NCI-H2107 treated with DMSO at 0.1 percent for 48 hours (cell line): ENCODE measurements around the gene IYD.

Source experiments
- DNase-seq: peaks from one replicate; lab custom pipeline; 2025; ENCODE audit not compliant: unreplicated experiment; lab: John Stamatoyannopoulos, UW

The IYD gene, protein sequence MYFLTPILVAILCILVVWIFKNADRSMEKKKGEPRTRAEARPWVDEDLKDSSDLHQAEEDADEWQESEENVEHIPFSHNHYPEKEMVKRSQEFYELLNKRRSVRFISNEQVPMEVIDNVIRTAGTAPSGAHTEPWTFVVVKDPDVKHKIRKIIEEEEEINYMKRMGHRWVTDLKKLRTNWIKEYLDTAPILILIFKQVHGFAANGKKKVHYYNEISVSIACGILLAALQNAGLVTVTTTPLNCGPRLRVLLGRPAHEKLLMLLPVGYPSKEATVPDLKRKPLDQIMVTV

DNA sequence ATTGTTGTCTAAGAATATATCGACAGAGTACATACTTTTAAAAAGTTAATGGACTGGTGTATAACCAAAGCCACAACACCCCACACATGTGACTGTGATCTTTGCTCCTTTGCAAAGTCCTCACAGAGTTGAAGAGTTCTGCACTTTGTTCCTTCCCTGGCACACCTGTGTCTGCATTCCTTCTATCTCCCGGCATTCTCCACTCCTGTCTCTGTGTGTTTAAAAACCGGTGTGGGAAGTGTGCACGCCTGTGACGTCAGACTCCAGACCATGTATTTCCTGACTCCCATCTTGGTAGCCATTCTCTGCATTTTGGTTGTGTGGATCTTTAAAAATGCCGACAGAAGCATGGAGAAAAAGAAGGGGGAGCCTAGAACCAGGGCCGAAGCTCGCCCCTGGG, at the start of gene IYD:
IYD (plus strand) TSS at position 251 of the 400 bp plus-strand sequence; CDS start at position 271, 20 bp downstream.
- no peak for DNase-seq

DNA sequence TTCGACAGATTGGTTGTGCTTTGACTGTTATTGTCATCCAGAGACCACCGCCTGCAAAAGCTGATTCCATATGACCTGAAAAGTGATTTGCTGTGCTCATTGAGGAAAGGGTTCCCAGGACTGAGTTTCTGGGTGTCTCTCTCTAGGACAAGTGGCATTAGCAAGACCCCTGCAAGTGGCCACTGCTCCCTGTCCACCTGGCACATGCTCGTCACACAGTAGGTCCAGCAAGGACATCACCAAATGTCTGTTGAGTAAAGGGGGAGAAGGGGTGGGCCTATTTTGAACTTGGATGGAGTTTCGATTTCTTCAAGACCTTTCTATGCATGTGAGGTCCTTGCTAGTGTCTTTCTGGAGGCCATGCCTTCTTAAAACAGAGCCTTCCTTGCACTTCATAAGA, 48.9 kb upstream of the IYD start:
- DNase-seq = no peak

DNA sequence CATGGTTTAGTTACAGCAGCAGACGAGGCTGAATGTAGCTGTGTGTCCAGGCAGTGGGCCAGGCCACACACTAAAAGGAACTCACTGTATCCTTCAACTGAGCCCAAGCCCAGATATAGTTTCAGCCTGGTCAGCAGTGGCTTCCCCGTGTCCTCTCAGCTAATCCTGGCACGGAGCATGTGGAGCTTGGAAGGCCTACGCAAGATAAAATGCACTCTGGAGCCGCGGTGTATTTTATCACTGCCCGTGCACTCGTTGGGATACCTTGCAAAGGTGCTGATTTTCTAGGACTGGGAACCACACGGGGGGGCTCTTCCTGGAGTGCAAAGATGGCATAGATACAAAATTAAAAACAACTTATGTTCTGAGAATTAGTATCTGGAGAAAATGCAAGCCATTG, 48.4 kb upstream of the IYD start:
- no peak for DNase-seq

DNA sequence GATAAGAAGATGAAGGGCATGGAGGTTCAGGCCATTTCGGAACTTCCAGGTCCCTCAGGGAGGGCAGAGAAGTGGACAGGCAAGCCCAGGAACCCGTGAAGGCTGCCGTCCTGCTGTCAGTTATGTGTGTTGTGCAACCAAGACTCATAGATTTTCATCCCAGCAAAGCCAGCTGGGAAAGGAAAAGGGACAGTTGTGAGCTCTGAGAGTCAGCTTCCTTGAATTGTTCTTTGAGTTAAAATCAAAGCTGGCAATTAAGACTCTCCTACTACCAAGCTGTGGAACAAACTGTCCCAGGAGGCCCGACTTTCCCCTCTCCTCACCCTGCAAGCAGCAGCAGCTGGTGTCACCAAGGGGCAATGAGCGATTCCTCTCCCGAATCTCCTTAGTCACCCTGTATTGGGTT, 46.3 kb upstream of the IYD start:
- no peak for DNase-seq

DNA sequence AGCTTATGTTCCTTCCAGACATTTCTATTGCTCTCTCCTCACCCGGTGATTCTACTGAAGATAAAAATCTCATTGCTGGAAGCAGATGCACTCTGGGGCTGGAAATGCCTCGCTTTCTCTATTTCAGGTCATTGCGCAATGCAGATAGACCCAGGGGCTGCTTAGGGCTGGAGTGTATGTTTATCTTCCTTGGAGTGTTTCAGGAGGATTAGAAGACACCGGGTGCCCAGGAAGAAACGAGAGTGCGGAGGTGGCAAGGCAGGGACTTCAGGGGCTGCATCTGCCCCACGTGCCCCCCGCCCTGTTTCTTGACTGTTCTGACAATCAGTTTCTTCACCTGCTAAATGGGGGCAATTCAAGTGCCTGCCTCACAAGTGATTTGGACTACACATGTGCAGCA, 45.6 kb upstream of the IYD start:
- no peak for DNase-seq

DNA sequence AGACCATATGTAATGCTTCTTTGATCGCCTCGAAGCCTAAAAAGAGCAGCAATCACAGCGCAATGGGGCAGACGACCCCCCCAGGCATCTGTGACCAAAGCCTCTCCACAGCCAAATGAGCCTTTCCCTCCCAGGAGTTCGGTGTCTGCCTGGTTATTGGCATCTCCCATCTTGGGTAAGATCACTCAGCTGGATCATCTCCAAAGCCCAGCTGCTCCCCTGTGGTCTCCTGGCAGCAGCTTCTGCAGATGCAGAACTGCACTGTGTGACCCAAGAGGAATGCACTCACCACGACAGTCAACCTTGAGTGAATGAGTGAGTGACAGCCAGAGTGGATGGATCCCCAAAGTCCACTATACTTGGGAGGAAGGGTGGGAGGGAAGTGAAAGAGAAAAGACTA, 44.8 kb upstream of the IYD start:
- no peak for DNase-seq

DNA sequence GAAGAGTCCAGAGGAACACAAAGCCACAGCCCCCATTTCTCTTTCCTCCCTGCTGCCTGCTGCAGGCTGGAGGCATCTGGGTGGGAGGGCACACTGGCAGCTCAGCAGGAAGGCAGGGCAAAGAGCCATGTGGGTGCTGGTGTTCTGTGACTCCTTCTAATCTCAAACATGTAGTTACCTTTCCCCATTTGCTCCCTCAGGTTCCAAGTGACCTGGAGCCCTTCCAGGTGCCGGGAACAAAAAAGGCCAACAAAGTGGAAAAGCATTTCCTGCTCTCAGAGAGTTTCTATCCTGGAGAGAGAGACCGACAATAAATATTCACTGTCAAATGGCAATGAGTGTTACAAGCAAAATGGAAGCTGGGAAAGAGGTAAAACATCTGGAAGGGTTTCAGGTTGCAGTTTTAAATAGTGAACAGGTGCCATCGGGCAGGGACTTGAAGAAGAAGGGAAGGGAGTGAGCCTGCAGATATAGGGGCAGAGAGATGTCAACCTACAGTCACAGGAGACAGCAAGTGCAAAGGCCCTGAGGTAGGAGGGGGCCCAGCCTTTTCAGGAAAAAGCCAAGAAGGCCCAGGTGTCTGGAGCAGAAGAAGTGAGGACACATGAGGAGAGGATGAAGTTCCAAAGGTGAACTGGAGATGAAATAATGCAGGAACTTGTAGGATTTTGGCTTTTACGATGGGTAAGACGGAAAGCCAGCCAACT, 43.6 kb upstream of the IYD start:
- no peak for DNase-seq

DNA sequence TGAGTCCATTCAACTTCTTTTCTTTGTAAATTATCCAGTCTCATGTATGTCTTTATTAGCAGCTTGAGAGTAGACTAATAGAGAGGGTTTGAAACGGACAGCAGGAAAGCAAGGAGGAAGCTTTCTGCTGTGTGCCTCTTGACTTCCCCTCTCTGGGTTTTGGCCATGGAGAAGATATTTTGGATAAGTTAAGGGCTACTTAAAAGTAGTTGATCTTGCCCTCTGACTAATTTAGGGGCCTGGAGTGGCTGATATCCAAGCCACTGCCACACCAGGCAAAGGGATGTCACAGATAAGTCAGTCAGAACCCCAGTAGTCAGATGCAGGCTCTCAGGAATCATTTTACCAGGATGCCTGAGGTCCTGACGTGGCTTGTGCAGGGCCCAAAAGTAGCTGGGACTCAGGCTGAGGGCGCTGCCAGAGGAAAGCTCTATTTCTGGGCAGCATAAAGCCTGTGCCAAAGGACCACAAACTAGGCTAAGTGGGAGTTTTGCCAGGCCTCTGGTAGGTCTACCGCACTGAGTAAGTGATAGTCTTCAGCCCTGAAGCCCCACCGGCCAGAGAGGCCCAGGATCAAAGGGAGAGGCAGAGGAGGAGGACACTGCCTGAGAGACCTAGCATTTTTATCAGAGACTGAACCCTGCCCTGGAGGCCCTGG, 41.6 kb upstream of the IYD start:
- DNase-seq = no peak

DNA sequence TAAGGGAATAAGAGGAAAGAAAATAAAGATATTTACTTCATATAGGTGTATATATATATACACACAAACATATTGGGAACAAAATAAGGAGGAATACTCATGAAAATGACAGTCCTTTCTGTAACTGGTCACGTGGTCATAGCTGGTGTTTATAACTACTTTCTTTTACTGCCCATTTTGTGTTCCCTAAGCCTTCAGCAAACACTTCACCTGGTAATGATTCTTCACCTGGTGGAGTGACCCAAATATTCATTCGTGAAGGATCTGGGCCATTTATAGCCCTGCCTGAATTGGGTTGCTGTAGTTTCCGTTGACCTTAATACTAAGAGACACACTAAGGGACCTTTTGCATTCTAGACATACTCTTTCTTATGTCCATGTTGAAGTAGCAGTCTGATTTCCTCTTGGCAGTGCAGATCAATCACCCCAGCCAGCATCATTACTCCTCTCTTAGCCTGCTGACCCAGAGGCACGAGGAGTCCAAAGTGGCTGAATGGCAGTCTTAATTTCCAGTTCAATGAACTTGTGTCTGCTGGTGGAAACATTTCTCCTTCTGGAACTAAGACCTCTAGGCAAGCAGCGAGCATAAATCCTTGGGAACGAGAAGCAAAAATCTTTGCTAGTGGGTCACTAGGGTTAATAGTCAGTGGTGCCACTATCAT, 39.9 kb upstream of the IYD start:
- DNase-seq = no peak

DNA sequence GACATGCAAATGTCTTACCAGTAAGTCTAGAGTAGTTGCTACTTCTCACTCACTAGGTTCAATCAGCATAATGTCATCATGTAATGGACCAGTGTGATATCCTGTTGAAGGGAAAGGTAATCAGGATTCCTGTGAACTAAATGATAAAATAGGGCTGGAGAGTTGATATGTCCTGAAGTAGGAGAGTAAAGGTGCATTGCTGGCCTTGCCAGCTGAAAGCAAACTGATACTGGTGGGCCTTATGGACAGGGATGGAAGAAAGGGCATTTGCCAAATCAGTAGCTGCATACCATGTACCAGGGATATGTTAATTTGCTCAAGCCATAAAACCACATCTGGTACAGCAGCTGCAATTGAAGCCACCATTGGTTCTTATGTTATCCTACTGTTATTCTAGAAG, 37.5 kb upstream of the IYD start:
- no peak for DNase-seq

DNA sequence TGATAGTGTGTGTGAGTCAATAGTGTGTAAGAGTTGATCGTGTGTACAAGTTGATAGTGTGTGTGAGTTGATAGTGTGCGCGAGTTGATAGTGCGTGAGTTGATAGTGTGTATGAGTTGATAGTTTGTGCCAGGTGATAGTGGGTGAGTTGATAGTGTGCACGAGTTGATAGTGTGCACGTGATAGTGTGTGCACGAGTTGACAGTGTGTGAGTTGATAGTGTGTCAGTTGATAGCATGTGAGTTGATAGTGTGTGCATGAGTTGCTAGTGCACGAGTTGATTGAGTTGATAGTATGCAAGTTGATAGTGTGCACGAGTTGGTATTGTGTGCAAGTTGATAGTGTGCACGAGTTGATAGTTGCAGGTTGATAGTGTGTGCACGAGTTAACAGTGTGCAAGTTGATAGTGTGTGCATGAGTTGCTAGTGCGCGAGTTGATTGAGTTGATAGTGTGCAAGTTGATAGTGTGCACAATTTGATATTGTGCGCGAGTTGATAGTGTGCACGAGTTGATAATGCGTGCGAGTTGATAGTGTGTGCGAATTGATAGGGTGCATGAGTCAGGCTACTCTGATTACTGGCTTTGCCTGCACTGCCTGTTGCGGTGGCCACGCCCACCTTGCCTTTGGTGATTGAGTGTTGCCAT, 35.8 kb upstream of the IYD start:
- DNase-seq = no peak

DNA sequence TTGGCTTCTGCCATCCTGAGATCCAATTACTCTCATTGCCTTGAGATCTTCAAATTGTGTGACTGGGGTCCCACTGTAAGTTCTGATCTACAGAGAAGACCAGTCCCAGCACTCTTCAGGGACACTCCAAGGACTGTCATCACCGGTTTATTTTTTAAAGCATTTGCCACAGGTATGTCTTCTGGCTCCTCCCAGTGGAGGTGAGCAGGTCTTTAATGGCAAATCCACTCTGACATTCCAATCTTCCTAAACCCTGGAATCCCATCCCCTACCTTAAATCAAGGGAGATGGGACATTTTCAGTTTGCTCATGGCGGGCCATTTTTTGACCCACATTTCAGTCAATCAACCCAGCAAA, 35.2 kb upstream of the IYD start:
- no peak for DNase-seq

DNA sequence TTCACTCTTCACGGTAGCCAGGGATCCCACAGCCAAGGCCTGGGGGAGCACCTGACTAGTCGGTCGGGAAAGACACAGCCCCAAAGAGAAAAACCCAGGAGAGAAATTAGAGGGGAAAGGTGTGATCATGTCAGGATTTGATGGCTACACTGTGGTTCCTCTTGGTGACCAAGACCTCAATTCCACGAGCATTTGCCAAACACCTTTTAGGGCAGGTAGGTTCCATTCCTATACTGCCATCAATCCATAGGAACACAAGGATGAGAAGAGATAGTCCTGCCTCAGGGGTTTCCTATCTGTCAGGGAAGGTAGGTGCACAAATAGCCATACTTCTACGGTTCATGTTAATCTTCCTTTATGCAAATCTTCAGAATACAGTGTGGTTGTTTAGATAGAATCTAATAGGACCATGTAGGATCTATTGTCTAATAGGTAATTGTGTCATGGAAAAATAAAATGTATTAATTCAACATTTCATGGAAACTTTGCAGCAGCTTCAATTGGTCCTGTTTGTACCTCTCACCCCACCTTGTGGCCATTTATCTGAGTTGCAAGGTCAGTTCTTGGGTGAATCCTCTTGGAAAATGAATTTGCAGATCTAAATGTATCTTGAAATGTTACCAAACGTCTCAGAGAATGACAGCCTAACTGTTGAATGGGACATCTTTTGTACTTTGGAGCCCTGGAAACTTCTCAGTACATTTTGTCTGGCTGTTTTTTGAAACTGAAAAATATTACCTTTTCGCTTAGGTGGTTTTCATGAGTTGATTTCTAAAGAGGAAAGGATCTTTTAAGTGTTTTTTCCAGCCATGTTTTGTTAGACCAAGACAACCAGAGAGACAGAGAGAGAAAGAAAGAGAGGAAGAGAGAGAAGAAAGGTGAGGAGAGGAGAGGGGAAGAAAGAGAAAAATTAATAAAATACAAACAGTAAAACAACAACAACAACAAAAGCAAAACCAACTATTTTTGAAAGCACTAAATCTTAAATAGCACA, 33.7 kb upstream of the IYD start:
- DNase-seq = peak; percentile 11

DNA sequence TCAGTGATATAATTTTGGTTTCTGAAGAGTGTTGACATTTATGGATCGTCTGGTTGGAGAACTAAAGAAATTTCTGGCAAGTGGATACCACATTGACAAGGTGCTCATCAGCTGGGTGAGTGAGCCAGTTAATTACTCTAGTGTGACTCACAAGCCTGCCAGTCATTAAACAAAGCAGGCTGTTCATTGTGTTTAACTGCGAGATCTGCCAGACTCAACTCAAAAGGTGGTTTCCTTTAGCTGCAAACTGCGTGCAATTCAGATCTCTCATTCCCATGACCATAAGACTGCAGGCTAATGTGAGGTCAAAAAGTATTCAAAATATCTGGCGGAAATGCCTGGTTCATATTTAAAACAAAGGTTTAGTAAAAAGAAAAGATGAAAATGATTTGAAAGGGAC, 32.5 kb upstream of the IYD start:
- peak; percentile 11 for DNase-seq

DNA sequence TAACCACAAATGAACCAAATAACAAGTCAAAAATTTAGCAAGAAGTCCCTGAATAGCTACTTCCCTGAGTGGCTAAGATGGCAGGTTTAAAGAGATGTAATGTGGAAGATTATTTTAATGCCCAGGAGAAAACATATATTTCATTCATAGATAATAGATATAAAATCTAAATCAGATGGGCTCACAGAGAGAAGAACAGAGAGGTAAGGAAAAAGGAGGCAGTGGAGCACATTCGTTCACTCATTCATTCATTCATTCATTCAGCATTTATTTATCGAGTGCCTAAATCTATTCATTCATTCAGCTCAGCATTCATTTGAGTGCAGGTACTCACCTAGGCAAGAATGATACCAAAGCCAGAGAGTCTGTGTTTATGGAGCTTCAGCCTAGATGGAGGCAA, 32.1 kb upstream of the IYD start:
- DNase-seq = no peak

DNA sequence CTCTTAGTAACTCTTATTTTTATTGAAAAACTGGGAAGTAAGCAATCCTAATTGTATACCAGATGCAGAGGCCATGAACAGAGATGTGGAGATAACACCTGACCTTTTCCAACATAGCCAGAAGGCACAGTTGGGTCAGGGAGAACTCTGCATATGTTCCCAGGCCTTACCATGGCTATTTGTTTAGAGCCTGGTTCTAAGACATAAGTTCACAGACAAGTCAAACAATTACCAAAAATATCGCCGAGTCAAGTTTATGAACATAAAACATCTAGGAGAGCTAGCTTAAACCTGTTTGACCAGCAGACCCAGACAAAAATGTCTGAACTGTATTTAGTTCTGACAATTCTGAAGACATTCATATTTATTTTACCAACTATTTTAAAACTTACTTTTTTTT, 26.7 kb upstream of the IYD start:
- DNase-seq = no peak

DNA sequence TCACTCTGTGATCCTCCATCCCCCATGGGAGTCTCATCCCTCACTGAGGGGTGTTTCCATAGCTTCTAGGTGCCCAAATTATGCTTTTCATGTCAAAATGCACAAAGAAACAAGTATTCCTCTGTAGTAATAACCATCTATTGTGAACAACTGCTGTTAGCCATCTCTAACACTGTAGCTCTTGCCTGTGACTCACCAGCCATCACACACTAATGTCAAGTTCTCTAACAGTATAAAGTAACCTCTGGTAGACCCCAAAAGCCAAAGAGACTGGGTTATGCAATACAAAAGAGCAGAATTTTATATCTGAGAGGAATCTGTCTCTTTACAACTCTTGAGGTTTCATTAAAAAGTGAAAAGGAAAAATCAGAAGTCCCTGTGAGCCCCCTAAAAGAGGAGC, 25.4 kb upstream of the IYD start:
- DNase-seq = no peak

DNA sequence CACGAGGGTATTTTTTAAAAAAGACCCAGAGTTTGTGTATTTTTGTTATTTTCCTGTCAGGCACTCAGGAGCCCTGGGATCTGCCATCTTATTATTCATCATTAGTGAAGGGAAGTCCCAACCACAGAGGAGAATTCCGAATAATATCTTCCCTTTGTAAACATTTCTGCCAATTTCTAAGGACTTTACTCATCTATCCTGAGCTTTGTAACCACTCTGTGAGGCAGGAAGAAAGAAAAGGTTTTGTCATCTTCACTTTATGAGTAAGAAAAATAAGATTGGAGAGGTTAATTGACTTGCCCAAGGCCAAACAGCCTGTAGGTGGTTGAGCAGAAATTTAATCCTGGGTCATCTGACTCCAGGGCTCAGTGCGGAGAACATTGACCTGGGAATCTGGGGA, 23.0 kb upstream of the IYD start:
- DNase-seq = no peak

DNA sequence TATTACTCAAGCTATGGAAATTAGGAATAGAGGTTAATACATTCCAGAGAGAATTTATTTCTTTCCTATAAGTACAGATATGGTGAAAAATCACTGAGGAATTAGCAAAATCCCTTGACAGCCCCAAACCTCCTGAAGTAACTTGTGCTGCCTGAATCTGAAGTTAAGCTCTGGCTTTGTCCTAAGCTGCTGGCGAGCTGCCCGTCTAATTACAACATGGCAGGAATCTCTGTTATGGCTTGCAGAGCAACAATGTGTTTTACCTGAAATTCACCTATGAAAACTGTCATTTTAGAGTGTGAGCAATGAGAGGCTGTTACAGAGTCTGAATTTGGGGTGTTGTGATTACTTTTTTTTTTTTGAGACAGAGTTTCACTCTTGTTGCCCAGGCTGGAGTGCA, 22.5 kb upstream of the IYD start:
- no peak for DNase-seq

DNA sequence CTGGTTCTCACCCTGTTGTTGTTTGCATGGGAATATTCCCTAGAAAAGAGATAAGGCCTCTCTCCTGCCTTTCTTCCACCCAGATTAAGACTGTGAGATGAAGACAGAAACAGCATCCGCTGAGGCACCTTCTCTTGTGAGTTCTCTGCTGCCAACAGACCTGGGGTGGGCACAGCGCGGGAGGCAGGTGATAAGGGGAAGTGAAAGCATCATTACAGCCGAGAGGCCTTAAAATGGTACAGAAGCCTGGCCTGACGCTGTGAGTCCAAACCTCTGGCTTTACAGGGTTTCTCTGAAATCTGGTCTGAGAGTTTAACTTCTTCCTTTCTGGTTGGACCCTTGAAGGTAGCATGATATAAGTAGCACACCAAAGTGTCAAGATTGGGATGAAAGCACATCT, 21.0 kb upstream of the IYD start:
- no peak for DNase-seq
